K562 (cell line): Measurements from ENCODE around the gene P2RX3. TPM values are rescaled to one million over a fixed set of nuclear protein-coding genes. Genes with fewer than 3 reads are reported as not detected.

Source experiments
- ATAC-seq: fragments of 200-7000 bp; cut with Tn5 transposase; 3 replicates; pipeline ENCODE4 v1.9.1; 2020; ENCODE audit warnings: moderate library complexity
- BruUV-seq: library from RNA; stranded (reverse); fragments of 400-500 nt; replicated peaks from 2 replicates; lab custom pipeline; 2021; lab: Mats Ljungman, UMichigan
- CTCF ChIA-PET: fragments of 300-600 bp; formaldehyde crosslinking; extraction: SDS; loops from one replicate; lab custom pipeline; 2021; ENCODE audit warnings: low intra/inter-chr PET ratio; lab: Yijun Ruan, JAX
- POLR2A ChIA-PET: fragments of 300-600, 350-650 bp; sonication (Branson Sonifier 250); formaldehyde crosslinking; extraction: SDS; loops from one replicate; lab custom pipeline; 2021; ENCODE audit warnings: antibody characterized with exemption, inconsistent platforms; lab: Yijun Ruan, JAX
- DNase-seq, 4 experiments: peaks; one replicate each; pipeline versions ENCODE4 v3.0.0 to v3.0.0-alpha.2; 2011 to 2018; ENCODE audit warnings: low spot score in 3 of 4, mixed read lengths in 3 of 4; ENCODE audit errors: extremely low read depth in 1 of 4
- FAIRE-seq: peaks from 2 replicates; lab custom pipeline; 2011; peaks lifted over from hg19 to GRCh38; lab: Jason Lieb, UNC
- H2AFZ ChIP-seq: 2 replicates; pipeline ENCODE4 v1.6.0; 2011; ENCODE audit warnings: low read depth, low read length, control low read depth, inconsistent platforms
- H3K27ac ChIP-seq: fragments of 200-600 bp; 3 replicates; pipeline ENCODE4 v1.8.0; 2011; ENCODE audit warnings: low read depth, mild to moderate bottlenecking, control low read depth, inconsistent platforms, low read length, moderate library complexity, mixed read lengths; ENCODE audit errors: extremely low read depth
- H3K27me3 ChIP-seq, 2 experiments: fragments of 300-600 bp in 1 of 2; 2 replicates in 1 of 2; 3 replicates in 1 of 2; pipeline versions ENCODE4 v1.6.0 to v1.8.0; 2011; ENCODE audit warnings: inconsistent platforms in 2 of 2, low read length in 2 of 2, mild to moderate bottlenecking in 1 of 2, mixed read lengths in 1 of 2, moderate library complexity in 1 of 2; ENCODE audit not compliant: control insufficient read depth in 2 of 2, insufficient read depth in 2 of 2
- H3K36me3 ChIP-seq: fragments of 300-600 bp; 3 replicates; pipeline ENCODE4 v1.8.0; 2011; ENCODE audit warnings: mild to moderate bottlenecking, low read length, inconsistent platforms; ENCODE audit not compliant: control insufficient read depth, insufficient read depth
- H3K4me1 ChIP-seq, 2 experiments: fragments of 200-600 bp in 1 of 2; replicated peaks in 1 of 2; 2 replicates in 1 of 2; 3 replicates in 1 of 2; pipeline versions ENCODE4 v1.5.1 to v1.8.0; 2011; ENCODE audit warnings: inconsistent platforms in 2 of 2, low read length in 2 of 2, mild to moderate bottlenecking in 1 of 2, mixed read lengths in 1 of 2, moderate library complexity in 1 of 2; ENCODE audit not compliant: control insufficient read depth in 2 of 2, insufficient read depth in 2 of 2
- H3K4me2 ChIP-seq: 2 replicates; pipeline ENCODE4 v1.6.1; 2011; ENCODE audit warnings: low read length, control low read depth, inconsistent platforms, mixed read lengths; ENCODE audit not compliant: insufficient read depth
- H3K4me3 ChIP-seq: fragments of 200-600 bp; sonication (generic), shearing (Covaris generic); 2 replicates; pipeline ENCODE4 v1.5.1; 2016; ENCODE audit warnings: control low read depth, inconsistent platforms
- H3K79me2 ChIP-seq: fragments of 200-600 bp; 3 replicates; pipeline ENCODE4 v1.8.0; 2011; ENCODE audit warnings: low read length, inconsistent platforms; ENCODE audit not compliant: control insufficient read depth, insufficient read depth
- H3K9ac ChIP-seq, 2 experiments: 2 replicates each; pipeline versions ENCODE4 v1.6.0 to v1.6.1; 2011; ENCODE audit warnings: low read depth in 2 of 2, low read length in 2 of 2, control low read depth in 1 of 2, inconsistent platforms in 1 of 2, mild to moderate bottlenecking in 1 of 2, mixed read lengths in 1 of 2; ENCODE audit not compliant: insufficient read depth in 1 of 2
- H3K9me1 ChIP-seq: one replicate; pipeline ENCODE4 v1.6.0; 2011; ENCODE audit warnings: inconsistent platforms, mild to moderate bottlenecking, low read length, moderate library complexity; ENCODE audit not compliant: control insufficient read depth, insufficient read depth
- H3K9me3 ChIP-seq: replicated peaks from 2 replicates; pipeline ENCODE4 v1.5.1; 2011; ENCODE audit warnings: low read depth, low read length, inconsistent platforms; ENCODE audit not compliant: control insufficient read depth, insufficient read depth
- H4K20me1 ChIP-seq: replicated peaks from 2 replicates; pipeline ENCODE4 v1.6.1; 2011; ENCODE audit warnings: low read length, inconsistent platforms, mixed read lengths; ENCODE audit not compliant: control insufficient read depth, insufficient read depth
- CBX8 ChIP-seq: fragments of 200-600 bp; sonication (generic); IDR thresholded peaks from 2 replicates; pipeline ENCODE4 v1.6.1; 2012; ENCODE audit warnings: borderline replicate concordance, mixed run types, low read depth, mild to moderate bottlenecking, moderate library complexity, mixed read lengths, low read length, control low read depth, inconsistent platforms; ENCODE audit not compliant: poor library complexity, severe bottlenecking; ENCODE audit errors: extremely low read depth
- HOXB6 ChIP-seq: fragments of 250-450 bp; sonication (Bioruptor Pico); IDR thresholded peaks from 2 replicates; pipeline ENCODE4 v1.5.1; 2022; ENCODE audit warnings: mild to moderate bottlenecking, borderline replicate concordance
- TBL1XR1 ChIP-seq, 2 experiments: IDR thresholded peaks; 2 replicates each; pipeline ENCODE4 v1.6.1; 2012; ENCODE audit warnings: improper control_type of control experiment in 2 of 2, low read length in 2 of 2, mild to moderate bottlenecking in 1 of 2
- TCF3 ChIP-seq: sonication (generic); formaldehyde crosslinking; IDR thresholded peaks from 2 replicates; pipeline ENCODE4 v1.4.0; 2020; ENCODE audit warnings: mild to moderate bottlenecking, missing genetic modification reagents
- ZNF174 ChIP-seq: fragments of 250-450 bp; sonication (Bioruptor Pico); IDR thresholded peaks from 2 replicates; pipeline ENCODE4 v1.4.0; 2020; ENCODE audit warnings: mild to moderate bottlenecking
- WGBS: fragments of 100-300 bp; shearing (Covaris generic); methylation state at CpG from one replicate; pipeline ENCODE4 v1.1.6; 2016; ENCODE audit warnings: low coverage, mixed read lengths; ENCODE audit not compliant: insufficient coverage; ENCODE audit errors: missing lambda C conversion rate; 5-methylcytosine and 5-hydroxymethylcytosine counted together
- in situ Hi-C: fragments of 300-500 bp; cut with MboI; formaldehyde crosslinking; loops from 4 replicates; pipeline ENCODE4 v1.15.0; 2018; ENCODE audit warnings: inconsistent platforms, mixed read lengths
- intact Hi-C: fragments of 100-400 bp; cut with micrococcal nuclease; formaldehyde crosslinking; loops from 2 replicates; pipeline ENCODE4 v1.14.2; 2022
- polyA plus RNA-seq, 8 experiments: library from polyadenylated mRNA; depleted of rRNA in 4 of 8; stranded (reverse) in 5 of 8; unstranded in 3 of 8; fragments of >200 nt; fragmentation: Nextera tagmentation in 2 of 8; fragmentation: Illumina TruSeq in 1 of 8; extraction: Ambion mirVana in 2 of 8; extraction: Trizol in 1 of 8; gene quantifications; 2 replicates each; pipeline versions ENCODE4 v1.2.1 to v1.2.3, GENCODE V29; 2011 to 2014; ENCODE audit warnings: inconsistent platforms in 1 of 8, missing spikeins in 1 of 8
- total RNA-seq, 7 experiments: library from RNA; depleted of rRNA in 6 of 7; stranded (reverse); fragments of >200 nt in 6 of 7; fragmentation: Illumina TruSeq in 2 of 7; extraction: Trizol in 2 of 7; gene quantifications; 2 replicates each; pipeline versions ENCODE4 v1.2.1 to v1.2.3, GENCODE V29; 2011 to 2021; ENCODE audit warnings: low replicate concordance in 1 of 7
- TF ChIP-seq, protein P1 (sequence below): fragments of 450-650 bp; IDR thresholded peaks from 2 replicates; pipeline ENCODE4 v1.6.1; 2018; ENCODE audit not compliant: partially characterized antibody
- TF ChIP-seq, protein P2 (sequence below): fragments of 200-800 bp; sonication (Bioruptor generic); IDR thresholded peaks from 2 replicates; pipeline ENCODE4 v1.6.1; 2017; ENCODE audit warnings: missing genetic modification characterization, missing compliant biosample characterization
- TF ChIP-seq, protein P3 (sequence below), 2 experiments: fragments of 450-650 bp; IDR thresholded peaks; 2 replicates each; pipeline ENCODE4 v1.6.1; 2018; ENCODE audit warnings: mild to moderate bottlenecking in 2 of 2, low read depth in 1 of 2; ENCODE audit not compliant: partially characterized antibody in 2 of 2
- TF ChIP-seq, protein P4 (sequence below): fragments of 450-650 bp; IDR thresholded peaks from 2 replicates; pipeline ENCODE4 v1.6.1; 2016; ENCODE audit warnings: missing biosample characterization, missing genetic modification characterization
- TF ChIP-seq, protein P5 (sequence below): sonication (generic); formaldehyde crosslinking; IDR thresholded peaks from 2 replicates; pipeline ENCODE4 v1.8.0; 2022; ENCODE audit warnings: mild to moderate bottlenecking, missing genetic modification reagents

P2RX3 gene
- total and polyA plus RNA-seq, 9 of the 15 experiments (the other 6 are each of a cell fraction or from before 2014, with no cell fraction given): not detected

DNA sequence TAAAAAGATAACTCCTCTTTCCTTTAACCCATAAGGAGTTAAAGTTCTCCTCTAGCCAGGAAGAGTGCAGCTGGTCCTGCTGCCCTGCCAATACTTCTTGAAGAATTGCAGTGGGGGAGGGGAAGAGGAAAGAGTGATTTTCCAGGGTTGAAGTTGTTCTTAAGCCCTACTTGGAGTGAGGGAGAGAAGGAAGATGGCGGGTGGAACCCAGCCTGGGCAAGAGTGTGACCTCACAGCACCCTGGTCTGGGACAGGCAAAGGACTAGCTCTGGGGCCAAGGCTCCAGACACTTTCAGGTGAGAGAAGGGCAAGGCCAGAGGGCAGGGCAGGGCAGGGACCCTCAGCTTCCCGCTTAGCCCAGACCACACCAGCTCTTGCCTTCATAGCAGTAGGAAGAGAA is 20.0 kb upstream of the P2RX3 start:
- ChIA-PET CTCF (no interaction called here), POLR2A (interaction anchor here (0.8 kb wide), 2 partner anchors 229 to 423 kb away, joined by 3 to 4 read pairs; partner anchors contain the start of gene SELENOH)
- ATAC-seq (no peak), DNase-seq (no peak), FAIRE-seq (no peak)
- peak overlapping the region in 1 of 2 experiments; percentile 52; a peak in 1 of 4 replicates for H3K9ac ChIP-seq
- no TSS peak for BruUV-seq
- peaks cover 7% of the 10 kb centered on the region for H3K9me1 ChIP-seq
- intact Hi-C loops (no loop called here), in situ Hi-C loops (no loop called here)
- no peaks in the 10 kb centered on the region for H3K9me3 ChIP-seq
- no peak overlapping the region for H3K4me3 ChIP-seq
- peaks cover 33 to 41% of the 10 kb centered on the region in 2 experiments for H3K4me1 ChIP-seq
- 75% methylated on average over 2 of the region's 2 CpGs for WGBS
- no peak overlapping the region for H3K27ac ChIP-seq
- no peak overlapping the region for H2AFZ ChIP-seq
- no peaks in the 10 kb centered on the region for H3K27me3 ChIP-seq
- H3K4me2 ChIP-seq: no peak overlapping the region
- peaks cover 80% of the 10 kb centered on the region for H3K36me3 ChIP-seq
- H4K20me1 ChIP-seq: peaks cover 9% of the 10 kb centered on the region
- H3K79me2 ChIP-seq: peaks cover 26% of the 10 kb centered on the region
- TF ChIP-seq, protein P1, sequence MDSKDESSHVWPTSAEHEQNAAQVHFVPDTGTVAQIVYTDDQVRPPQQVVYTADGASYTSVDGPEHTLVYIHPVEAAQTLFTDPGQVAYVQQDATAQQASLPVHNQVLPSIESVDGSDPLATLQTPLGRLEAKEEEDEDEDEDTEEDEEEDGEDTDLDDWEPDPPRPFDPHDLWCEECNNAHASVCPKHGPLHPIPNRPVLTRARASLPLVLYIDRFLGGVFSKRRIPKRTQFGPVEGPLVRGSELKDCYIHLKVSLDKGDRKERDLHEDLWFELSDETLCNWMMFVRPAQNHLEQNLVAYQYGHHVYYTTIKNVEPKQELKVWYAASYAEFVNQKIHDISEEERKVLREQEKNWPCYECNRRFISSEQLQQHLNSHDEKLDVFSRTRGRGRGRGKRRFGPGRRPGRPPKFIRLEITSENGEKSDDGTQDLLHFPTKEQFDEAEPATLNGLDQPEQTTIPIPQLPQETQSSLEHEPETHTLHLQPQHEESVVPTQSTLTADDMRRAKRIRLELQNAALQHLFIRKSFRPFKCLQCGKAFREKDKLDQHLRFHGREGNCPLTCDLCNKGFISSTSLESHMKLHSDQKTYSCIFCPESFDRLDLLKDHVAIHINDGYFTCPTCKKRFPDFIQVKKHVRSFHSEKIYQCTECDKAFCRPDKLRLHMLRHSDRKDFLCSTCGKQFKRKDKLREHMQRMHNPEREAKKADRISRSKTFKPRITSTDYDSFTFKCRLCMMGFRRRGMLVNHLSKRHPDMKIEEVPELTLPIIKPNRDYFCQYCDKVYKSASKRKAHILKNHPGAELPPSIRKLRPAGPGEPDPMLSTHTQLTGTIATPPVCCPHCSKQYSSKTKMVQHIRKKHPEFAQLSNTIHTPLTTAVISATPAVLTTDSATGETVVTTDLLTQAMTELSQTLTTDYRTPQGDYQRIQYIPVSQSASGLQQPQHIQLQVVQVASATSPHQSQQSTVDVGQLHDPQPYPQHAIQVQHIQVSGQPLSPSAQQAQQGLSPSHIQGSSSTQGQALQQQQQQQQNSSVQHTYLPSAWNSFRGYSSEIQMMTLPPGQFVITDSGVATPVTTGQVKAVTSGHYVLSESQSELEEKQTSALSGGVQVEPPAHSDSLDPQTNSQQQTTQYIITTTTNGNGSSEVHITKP: no peak
- TF ChIP-seq HOXB6 (CRISPR knock-in tag): no peak
- TF ChIP-seq, protein P2, sequence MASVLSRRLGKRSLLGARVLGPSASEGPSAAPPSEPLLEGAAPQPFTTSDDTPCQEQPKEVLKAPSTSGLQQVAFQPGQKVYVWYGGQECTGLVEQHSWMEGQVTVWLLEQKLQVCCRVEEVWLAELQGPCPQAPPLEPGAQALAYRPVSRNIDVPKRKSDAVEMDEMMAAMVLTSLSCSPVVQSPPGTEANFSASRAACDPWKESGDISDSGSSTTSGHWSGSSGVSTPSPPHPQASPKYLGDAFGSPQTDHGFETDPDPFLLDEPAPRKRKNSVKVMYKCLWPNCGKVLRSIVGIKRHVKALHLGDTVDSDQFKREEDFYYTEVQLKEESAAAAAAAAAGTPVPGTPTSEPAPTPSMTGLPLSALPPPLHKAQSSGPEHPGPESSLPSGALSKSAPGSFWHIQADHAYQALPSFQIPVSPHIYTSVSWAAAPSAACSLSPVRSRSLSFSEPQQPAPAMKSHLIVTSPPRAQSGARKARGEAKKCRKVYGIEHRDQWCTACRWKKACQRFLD (CRISPR knock-in tag): no peak
- TF ChIP-seq, protein P3, sequence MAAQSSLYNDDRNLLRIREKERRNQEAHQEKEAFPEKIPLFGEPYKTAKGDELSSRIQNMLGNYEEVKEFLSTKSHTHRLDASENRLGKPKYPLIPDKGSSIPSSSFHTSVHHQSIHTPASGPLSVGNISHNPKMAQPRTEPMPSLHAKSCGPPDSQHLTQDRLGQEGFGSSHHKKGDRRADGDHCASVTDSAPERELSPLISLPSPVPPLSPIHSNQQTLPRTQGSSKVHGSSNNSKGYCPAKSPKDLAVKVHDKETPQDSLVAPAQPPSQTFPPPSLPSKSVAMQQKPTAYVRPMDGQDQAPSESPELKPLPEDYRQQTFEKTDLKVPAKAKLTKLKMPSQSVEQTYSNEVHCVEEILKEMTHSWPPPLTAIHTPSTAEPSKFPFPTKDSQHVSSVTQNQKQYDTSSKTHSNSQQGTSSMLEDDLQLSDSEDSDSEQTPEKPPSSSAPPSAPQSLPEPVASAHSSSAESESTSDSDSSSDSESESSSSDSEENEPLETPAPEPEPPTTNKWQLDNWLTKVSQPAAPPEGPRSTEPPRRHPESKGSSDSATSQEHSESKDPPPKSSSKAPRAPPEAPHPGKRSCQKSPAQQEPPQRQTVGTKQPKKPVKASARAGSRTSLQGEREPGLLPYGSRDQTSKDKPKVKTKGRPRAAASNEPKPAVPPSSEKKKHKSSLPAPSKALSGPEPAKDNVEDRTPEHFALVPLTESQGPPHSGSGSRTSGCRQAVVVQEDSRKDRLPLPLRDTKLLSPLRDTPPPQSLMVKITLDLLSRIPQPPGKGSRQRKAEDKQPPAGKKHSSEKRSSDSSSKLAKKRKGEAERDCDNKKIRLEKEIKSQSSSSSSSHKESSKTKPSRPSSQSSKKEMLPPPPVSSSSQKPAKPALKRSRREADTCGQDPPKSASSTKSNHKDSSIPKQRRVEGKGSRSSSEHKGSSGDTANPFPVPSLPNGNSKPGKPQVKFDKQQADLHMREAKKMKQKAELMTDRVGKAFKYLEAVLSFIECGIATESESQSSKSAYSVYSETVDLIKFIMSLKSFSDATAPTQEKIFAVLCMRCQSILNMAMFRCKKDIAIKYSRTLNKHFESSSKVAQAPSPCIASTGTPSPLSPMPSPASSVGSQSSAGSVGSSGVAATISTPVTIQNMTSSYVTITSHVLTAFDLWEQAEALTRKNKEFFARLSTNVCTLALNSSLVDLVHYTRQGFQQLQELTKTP (IDR thresholded peaks at IDR 0.05; ENCODE audit: low read depth in 1 of 2, partially characterized antibody in 2 of 2): no peak
- TF ChIP-seq, protein P4, sequence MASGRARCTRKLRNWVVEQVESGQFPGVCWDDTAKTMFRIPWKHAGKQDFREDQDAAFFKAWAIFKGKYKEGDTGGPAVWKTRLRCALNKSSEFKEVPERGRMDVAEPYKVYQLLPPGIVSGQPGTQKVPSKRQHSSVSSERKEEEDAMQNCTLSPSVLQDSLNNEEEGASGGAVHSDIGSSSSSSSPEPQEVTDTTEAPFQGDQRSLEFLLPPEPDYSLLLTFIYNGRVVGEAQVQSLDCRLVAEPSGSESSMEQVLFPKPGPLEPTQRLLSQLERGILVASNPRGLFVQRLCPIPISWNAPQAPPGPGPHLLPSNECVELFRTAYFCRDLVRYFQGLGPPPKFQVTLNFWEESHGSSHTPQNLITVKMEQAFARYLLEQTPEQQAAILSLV (tag): no peak
- TF ChIP-seq, protein P5, sequence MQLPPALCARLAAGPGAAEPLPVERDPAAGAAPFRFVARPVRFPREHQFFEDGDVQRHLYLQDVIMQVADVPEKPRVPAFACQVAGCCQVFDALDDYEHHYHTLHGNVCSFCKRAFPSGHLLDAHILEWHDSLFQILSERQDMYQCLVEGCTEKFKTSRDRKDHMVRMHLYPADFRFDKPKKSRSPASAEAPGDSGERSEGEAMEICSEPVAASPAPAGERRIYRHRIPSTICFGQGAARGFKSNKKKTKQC (CRISPR knock-in tag): no peak
- TF ChIP-seq TBL1XR1 (IDR thresholded peaks at IDR 0.05; ENCODE audit: low read length in 2 of 2): no peak
- TF ChIP-seq ZNF174 (CRISPR knock-in tag): no peak
- no peak for TF ChIP-seq CBX8
- no peak for TF ChIP-seq TCF3 (CRISPR knock-in tag)
